Measurements from ENCODE around the gene PREX1. TPM values are rescaled to one million over a fixed set of nuclear protein-coding genes. Genes with fewer than 3 reads are reported as not detected.

The PREX1 gene
- total RNA-seq, 2 donors from 2014 or later: 96.1 to 111 TPM

DNA sequence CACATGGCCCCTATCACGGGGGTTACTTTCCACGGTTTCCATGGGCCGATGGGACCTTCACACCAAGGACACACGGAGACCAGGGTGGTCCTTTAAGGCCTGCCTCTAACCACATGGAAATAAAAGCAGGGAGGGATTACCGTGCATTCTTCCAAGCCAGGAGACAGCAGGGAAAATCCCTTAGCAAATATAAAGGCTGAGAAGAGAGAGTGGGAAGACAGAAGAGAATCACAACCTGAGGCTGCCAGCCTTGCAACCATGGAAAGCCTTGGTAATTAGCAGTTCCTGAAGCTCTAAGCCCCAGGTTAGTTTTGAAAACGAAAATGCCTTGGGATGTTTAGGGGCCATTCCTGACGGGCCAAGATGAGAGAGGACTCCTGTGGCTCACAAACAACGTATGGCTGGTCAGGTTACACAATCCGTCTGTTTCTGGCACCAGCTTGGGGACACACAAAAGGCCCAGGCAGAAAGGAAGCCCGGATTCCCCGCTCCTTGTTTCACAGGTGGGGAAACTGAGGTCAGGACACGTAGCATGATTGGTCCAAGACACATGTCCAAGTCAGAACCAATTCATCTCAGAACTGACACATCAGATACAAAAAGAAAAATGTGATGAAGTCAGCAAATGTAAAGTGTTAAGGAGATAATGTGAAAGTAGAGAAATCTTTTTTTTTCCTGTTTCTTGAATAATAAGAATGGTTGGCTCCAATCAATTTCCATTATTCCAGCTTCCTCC lies 2.8 kb downstream of the PREX1 start:
- peak; percentile 5 for ATAC-seq (replicated peaks)
- Mint-ChIP-seq H3K27ac (peak overlapping the region; percentile 94), H3K9me3 (no peaks in the 10 kb centered on the region), H3K27me3 (no peaks in the 10 kb centered on the region), H3K36me3 (ENCODE audit: low read depth) (peaks cover 79% of the 10 kb centered on the region), H3K4me1 (peaks cover 41% of the 10 kb centered on the region), H3K4me3 (no peak overlapping the region)

DNA sequence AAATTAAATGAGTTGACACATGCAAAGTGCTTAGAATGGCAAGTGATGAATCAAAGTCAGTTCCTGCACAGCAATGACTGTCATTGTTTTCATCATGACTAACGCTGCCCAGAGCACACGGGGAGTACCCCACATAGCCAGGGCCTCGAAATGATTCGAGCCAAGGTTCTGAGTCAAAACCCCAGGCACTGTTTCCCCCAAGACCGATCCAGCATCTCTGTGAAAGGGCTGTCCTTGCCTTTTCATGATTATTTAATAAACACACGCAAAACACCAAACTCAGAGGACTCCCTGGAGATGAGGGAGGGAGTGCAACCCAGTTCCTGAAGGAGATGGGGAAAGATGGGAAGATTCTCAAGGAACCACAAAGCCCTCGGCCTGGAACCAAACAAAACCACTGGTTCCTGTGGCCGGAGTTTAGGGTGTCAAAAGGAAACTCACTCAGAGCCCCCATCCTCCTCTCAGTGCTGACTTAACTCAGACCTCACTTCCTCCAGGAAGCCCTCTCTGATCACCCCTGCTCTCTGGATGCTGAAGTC lies 3.8 kb downstream of the PREX1 start:
- Mint-ChIP-seq H3K36me3 (ENCODE audit: low read depth) (peaks cover 87% of the 10 kb centered on the region), H3K4me3 (no peak overlapping the region), H3K27ac (peak overlapping the region; percentile 94), H3K9me3 (no peaks in the 10 kb centered on the region), H3K27me3 (no peaks in the 10 kb centered on the region), H3K4me1 (peaks cover 49% of the 10 kb centered on the region)
- peak; percentile 79 for ATAC-seq (replicated peaks)

- Mint-ChIP-seq H3K36me3 (ENCODE audit: low read depth) (peaks cover 87% of the 10 kb centered on the region), H3K27me3 (no peaks in the 10 kb centered on the region), H3K9me3 (no peaks in the 10 kb centered on the region), H3K4me3 (no peak overlapping the region), H3K27ac (peak overlapping the region; percentile 94), H3K4me1 (peaks cover 48% of the 10 kb centered on the region)
- ATAC-seq (replicated peaks): peak; percentile 1
Measured at GRCh38 chr20:48823476-48823875, 4.3 kb downstream of the PREX1 start.

- peak; percentile 18 for ATAC-seq (replicated peaks)
- Mint-ChIP-seq H3K36me3 (ENCODE audit: low read depth) (peaks cover 91% of the 10 kb centered on the region), H3K27ac (peak overlapping the region; percentile 94), H3K27me3 (no peaks in the 10 kb centered on the region), H3K9me3 (no peaks in the 10 kb centered on the region), H3K4me1 (peaks cover 53% of the 10 kb centered on the region), H3K4me3 (no peak overlapping the region)
Measured at GRCh38 chr20:48822879-48823385, 4.9 kb downstream of the PREX1 start.

- peak overlapping the region; percentile 94 for H3K27ac Mint-ChIP-seq
- ATAC-seq (replicated peaks): no peak
- no peak overlapping the region for H3K4me3 Mint-ChIP-seq
- H3K27me3 Mint-ChIP-seq: no peaks in the 10 kb centered on the region
- H3K4me1 Mint-ChIP-seq: peaks cover 61% of the 10 kb centered on the region
- H3K9me3 Mint-ChIP-seq: no peaks in the 10 kb centered on the region
- peaks cover 97% of the 10 kb centered on the region for H3K36me3 Mint-ChIP-seq (ENCODE audit: low read depth)
Measured at GRCh38 chr20:48822178-48822577, 5.6 kb downstream of the PREX1 start.

DNA sequence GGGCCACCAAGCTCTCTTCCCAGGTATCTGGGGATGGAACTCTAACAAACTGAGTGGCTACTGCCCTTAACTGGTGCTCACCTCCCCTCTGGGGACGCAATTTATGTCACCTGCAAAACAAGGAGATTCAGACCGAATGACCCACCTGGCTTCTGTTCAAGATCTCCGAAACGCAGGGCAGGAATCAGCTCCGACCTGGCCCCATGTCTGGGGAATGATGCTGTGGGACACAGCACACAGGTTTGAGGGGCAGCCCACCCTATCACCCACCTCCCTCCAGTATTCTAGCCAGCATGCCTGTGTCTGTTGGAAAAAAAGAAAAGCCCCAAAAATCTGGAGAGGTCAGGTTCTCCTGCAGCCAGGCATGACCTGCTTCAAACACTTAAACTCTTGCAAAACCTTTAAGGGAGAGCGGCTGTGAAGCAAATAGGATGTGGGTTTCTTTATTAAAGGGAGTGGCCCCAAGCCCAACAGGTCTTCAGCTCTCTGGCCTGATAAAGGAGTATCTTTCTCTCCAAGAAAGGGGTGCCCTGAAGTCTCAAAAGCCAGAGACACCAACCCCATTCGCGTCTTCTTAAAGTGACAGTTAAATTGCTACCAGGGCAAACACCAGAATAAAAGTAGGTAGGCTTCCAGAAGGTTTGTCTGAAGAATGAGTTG lies 6.4 kb downstream of the PREX1 start:
- no peak overlapping the region for H3K4me3 Mint-ChIP-seq
- peaks cover 69% of the 10 kb centered on the region for H3K4me1 Mint-ChIP-seq
- H3K9me3 Mint-ChIP-seq: no peaks in the 10 kb centered on the region
- no peak for ATAC-seq (replicated peaks)
- no peaks in the 10 kb centered on the region for H3K27me3 Mint-ChIP-seq
- peaks cover 97% of the 10 kb centered on the region for H3K36me3 Mint-ChIP-seq (ENCODE audit: low read depth)
- H3K27ac Mint-ChIP-seq: peak overlapping the region; percentile 94

DNA sequence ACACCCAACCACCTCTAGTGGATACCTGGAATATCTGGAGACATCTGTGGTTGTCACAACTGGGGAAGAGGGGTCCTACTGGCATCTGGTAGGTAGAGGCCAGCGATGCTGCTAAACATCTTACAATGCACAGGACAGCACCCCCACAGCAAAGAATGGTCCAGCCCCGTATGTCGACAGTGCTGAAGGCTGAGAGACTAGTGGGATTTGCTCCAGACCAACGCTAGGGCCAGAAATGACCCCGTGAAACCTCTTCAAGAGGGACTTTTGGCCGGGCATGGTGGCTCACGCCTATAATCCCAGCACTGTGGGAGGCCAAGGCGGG lies 7.2 kb downstream of the PREX1 start:
- Mint-ChIP-seq H3K27me3 (no peaks in the 10 kb centered on the region), H3K4me3 (no peak overlapping the region), H3K4me1 (peaks cover 70% of the 10 kb centered on the region), H3K36me3 (ENCODE audit: low read depth) (peaks cover 91% of the 10 kb centered on the region), H3K9me3 (no peaks in the 10 kb centered on the region), H3K27ac (no peak overlapping the region)
- ATAC-seq (replicated peaks): no peak

- no peaks in the 10 kb centered on the region for H3K9me3 Mint-ChIP-seq
- H3K27me3 Mint-ChIP-seq: no peaks in the 10 kb centered on the region
- no peak overlapping the region for H3K27ac Mint-ChIP-seq
- no peak overlapping the region for H3K4me3 Mint-ChIP-seq
- ATAC-seq (replicated peaks): no peak
- peaks cover 68% of the 10 kb centered on the region for H3K4me1 Mint-ChIP-seq
- peaks cover 91% of the 10 kb centered on the region for H3K36me3 Mint-ChIP-seq (ENCODE audit: low read depth)
Measured at GRCh38 chr20:48819821-48820648, 7.8 kb downstream of the PREX1 start.

- Mint-ChIP-seq H3K4me3 (no peak overlapping the region), H3K27ac (no peak overlapping the region), H3K27me3 (no peaks in the 10 kb centered on the region), H3K9me3 (no peaks in the 10 kb centered on the region), H3K4me1 (peaks cover 63% of the 10 kb centered on the region), H3K36me3 (ENCODE audit: low read depth) (peaks cover 89% of the 10 kb centered on the region)
- no peak for ATAC-seq (replicated peaks)
Measured at GRCh38 chr20:48819089-48819488, 8.7 kb downstream of the PREX1 start.

DNA sequence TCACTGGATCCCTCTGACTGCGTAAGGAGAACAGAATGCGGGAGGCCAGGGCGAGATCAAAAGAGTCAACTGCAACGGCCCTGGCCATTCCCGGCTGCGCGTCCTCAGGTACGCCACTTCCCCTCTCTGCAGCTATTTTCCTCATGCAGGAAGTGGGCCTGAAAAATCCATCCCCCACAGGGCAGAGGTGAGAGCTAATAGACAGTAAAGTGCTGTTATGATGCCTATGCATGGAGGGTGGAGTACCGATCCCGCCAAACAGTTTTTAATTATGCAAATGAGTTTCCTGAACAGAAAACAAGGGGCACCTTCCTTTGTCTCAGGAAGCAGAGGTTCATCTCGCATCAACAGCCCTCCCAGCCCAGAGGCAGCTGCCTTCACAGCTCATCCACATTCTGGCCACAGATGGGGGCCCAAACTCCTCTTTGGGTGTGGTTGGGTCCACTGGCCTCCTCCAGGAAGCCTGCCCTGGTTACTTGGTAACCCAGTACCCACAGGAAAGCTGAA lies 9.3 kb downstream of the PREX1 start:
- no peaks in the 10 kb centered on the region for H3K9me3 Mint-ChIP-seq
- ATAC-seq (replicated peaks): peak; percentile 52
- peaks cover 62% of the 10 kb centered on the region for H3K4me1 Mint-ChIP-seq
- no peaks in the 10 kb centered on the region for H3K27me3 Mint-ChIP-seq
- H3K27ac Mint-ChIP-seq: no peak overlapping the region
- peaks cover 83% of the 10 kb centered on the region for H3K36me3 Mint-ChIP-seq (ENCODE audit: low read depth)
- H3K4me3 Mint-ChIP-seq: no peak overlapping the region

GRCh38 chr20:48818031-48818370 lies 9.8 kb downstream of the PREX1 start:
- ATAC-seq (replicated peaks): no peak
- H3K27ac Mint-ChIP-seq: no peak overlapping the region
- no peak overlapping the region for H3K4me3 Mint-ChIP-seq
- H3K9me3 Mint-ChIP-seq: no peaks in the 10 kb centered on the region
- peaks cover 57% of the 10 kb centered on the region for H3K4me1 Mint-ChIP-seq
- peaks cover 78% of the 10 kb centered on the region for H3K36me3 Mint-ChIP-seq (ENCODE audit: low read depth)
- H3K27me3 Mint-ChIP-seq: no peaks in the 10 kb centered on the region

DNA sequence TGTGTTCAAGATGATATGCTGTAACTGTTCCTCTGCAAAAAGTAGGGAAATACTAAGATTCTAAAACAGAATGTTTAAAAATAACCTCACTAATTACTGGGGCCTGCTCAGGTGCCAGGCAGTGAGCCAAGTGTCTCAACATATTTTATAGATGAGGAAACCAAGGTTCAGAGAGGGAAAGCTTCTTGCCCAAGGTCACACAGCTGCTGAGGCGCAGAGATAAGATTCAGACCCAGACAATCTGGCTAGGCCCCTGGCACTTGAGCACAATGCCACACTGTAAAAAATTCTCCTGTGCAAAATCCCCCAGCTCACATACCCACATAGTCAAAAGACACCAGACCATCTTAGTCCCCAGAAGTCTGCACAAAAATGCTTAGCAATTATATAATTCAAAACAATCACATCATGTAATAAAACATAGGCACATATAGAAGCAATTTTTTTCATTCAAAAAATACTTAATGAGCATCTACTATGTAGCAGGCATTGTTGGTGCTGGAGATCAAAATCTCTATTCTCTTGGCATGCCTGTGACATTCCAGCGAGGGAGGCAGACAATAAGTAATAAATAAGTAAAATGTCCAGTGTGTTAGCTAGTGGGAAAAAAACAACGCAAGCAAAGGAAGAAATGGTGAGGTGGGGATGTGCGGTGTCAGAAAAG lies 10.3 kb downstream of the PREX1 start:
- ATAC-seq (replicated peaks): no peak
- Mint-ChIP-seq H3K27ac (no peak overlapping the region), H3K4me3 (no peak overlapping the region), H3K36me3 (ENCODE audit: low read depth) (peaks cover 73% of the 10 kb centered on the region), H3K27me3 (no peaks in the 10 kb centered on the region), H3K9me3 (no peaks in the 10 kb centered on the region), H3K4me1 (peaks cover 54% of the 10 kb centered on the region)

- H3K36me3 Mint-ChIP-seq (ENCODE audit: low read depth): peaks cover 69% of the 10 kb centered on the region
- no peak overlapping the region for H3K27ac Mint-ChIP-seq
- H3K4me1 Mint-ChIP-seq: peaks cover 48% of the 10 kb centered on the region
- ATAC-seq (replicated peaks): peak; percentile 40
- no peaks in the 10 kb centered on the region for H3K9me3 Mint-ChIP-seq
- no peak overlapping the region for H3K4me3 Mint-ChIP-seq
- H3K27me3 Mint-ChIP-seq: no peaks in the 10 kb centered on the region
Measured at GRCh38 chr20:48816282-48817205, 11.3 kb downstream of the PREX1 start.
